ENCODE results near the gene KAZN.

KAZN gene

GRCh38 chr1:14768582-14769304 is 170.3 kb downstream of the KAZN start:
- no peak overlapping the region for H3K4me3 ChIP-seq (ENCODE audit: low read depth, low read length)
- TF ChIP-seq CTCF (IDR thresholded peaks at IDR 0.05; ENCODE audit: insufficient read depth, low read depth, low read length, missing control alignments), result no peak
- no peak for DNase-seq (ENCODE audit: low read depth)

- DNase-seq (ENCODE audit: low read depth), result no peak
- H3K4me3 ChIP-seq (ENCODE audit: low read depth, low read length), result no peak overlapping the region
- TF ChIP-seq CTCF (IDR thresholded peaks at IDR 0.05; ENCODE audit: insufficient read depth, low read depth, low read length, missing control alignments), result no peak
Measured at GRCh38 chr1:14769486-14770274, 171.2 kb downstream of the KAZN start.

- H3K4me3 ChIP-seq (ENCODE audit: low read depth, low read length), result no peak overlapping the region
- no peak for TF ChIP-seq CTCF (IDR thresholded peaks at IDR 0.05; ENCODE audit: insufficient read depth, low read depth, low read length, missing control alignments)
- DNase-seq (ENCODE audit: low read depth), result no peak
Measured at GRCh38 chr1:14773396-14774025, 175.0 kb downstream of the KAZN start.

GRCh38 chr1:14774225-14774624 is 175.7 kb downstream of the KAZN start:
- H3K4me3 ChIP-seq (ENCODE audit: low read depth, low read length), result no peak overlapping the region
- DNase-seq (ENCODE audit: low read depth), result no peak
- TF ChIP-seq CTCF (IDR thresholded peaks at IDR 0.05; ENCODE audit: insufficient read depth, low read depth, low read length, missing control alignments), result no peak

GRCh38 chr1:14774988-14775387 is 176.5 kb downstream of the KAZN start:
- no peak overlapping the region for H3K4me3 ChIP-seq (ENCODE audit: low read depth, low read length)
- DNase-seq (ENCODE audit: low read depth), result no peak
- no peak for TF ChIP-seq CTCF (IDR thresholded peaks at IDR 0.05; ENCODE audit: insufficient read depth, low read depth, low read length, missing control alignments)

- TF ChIP-seq CTCF (IDR thresholded peaks at IDR 0.05; ENCODE audit: insufficient read depth, low read depth, low read length, missing control alignments), result no peak
- no peak overlapping the region for H3K4me3 ChIP-seq (ENCODE audit: low read depth, low read length)
- no peak for DNase-seq (ENCODE audit: low read depth)
Measured at GRCh38 chr1:14775434-14775833, 176.9 kb downstream of the KAZN start.
